PFSK-1 (cell line): Measurements from ENCODE around the gene AUTS2.

Experiments used
- POLR2AphosphoS5 ChIP-seq: IDR thresholded peaks from 2 replicates; pipeline ENCODE4 v1.6.1; 2012; ENCODE audit warnings: low read depth, mild to moderate bottlenecking, control low read depth, low read length, moderate library complexity
- REST ChIP-seq, 2 experiments: IDR thresholded peaks; 2 replicates each; pipeline versions ENCODE4 v1.6.1 to v1.8.0; 2011 to 2012; ENCODE audit warnings: low read depth in 2 of 2, low read length in 2 of 2, control low read depth in 1 of 2, inconsistent platforms in 1 of 2, mild to moderate bottlenecking in 1 of 2, moderate library complexity in 1 of 2; ENCODE audit not compliant: insufficient read depth in 1 of 2
- SIN3A ChIP-seq: IDR thresholded peaks from 2 replicates; pipeline ENCODE4 v1.6.1; 2012; ENCODE audit warnings: mild to moderate bottlenecking, low read length, moderate library complexity, borderline replicate concordance; ENCODE audit not compliant: insufficient read depth
- TAF1 ChIP-seq: IDR thresholded peaks from 2 replicates; pipeline ENCODE4 v1.6.1; 2012; ENCODE audit warnings: low read length, control low read depth, borderline replicate concordance; ENCODE audit not compliant: insufficient read depth

GRCh38 chr7:70243443-70243842, 645.2 kb downstream of the AUTS2 start:
- TF ChIP-seq TAF1 (no peak), POLR2AphosphoS5 (no peak), REST (IDR thresholded peaks at IDR 0.05; ENCODE audit: insufficient read depth in 1 of 2, low read depth in 2 of 2, low read length in 2 of 2) (no peak), SIN3A (no peak)
